Prostate gland (tissue), 2 donors: ENCODE data around the gene FFAR1. TPM values are rescaled to one million over a fixed set of nuclear protein-coding genes. Genes with fewer than 3 reads are reported as not detected.

Experiments
- DNase-seq: peaks from one replicate; pipeline ENCODE4 v3.0.0-alpha.2; 2019; ENCODE audit warnings: low spot score
- H3K27ac ChIP-seq, 2 donors: fragments of 200-600 bp; sonication (generic); 2 replicates each; pipeline ENCODE4 v1.5.1; 2017 to 2019
- H3K27me3 ChIP-seq: fragments of 200-600 bp; sonication (generic); replicated peaks from 2 replicates; pipeline ENCODE4 v1.5.1; 2019; ENCODE audit not compliant: insufficient read depth
- H3K36me3 ChIP-seq, 2 donors: fragments of 200-600 bp; sonication (generic); 1 replicate in 1 of 2; 2 replicates in 1 of 2; pipeline versions ENCODE4 v1.5.1 to v1.8.1; 2017 to 2019
- H3K4me1 ChIP-seq: fragments of 200-600 bp; sonication (generic); replicated peaks from 2 replicates; pipeline ENCODE4 v1.5.1; 2019
- H3K4me3 ChIP-seq, 2 donors: fragments of 200-600 bp; sonication (generic); 2 replicates each; pipeline ENCODE4 v1.5.1; 2017 to 2019
- H3K9me3 ChIP-seq: fragments of 200-600 bp; sonication (generic); 2 replicates; pipeline ENCODE4 v1.5.1; 2017
- CTCF ChIP-seq, 4 experiments: fragments of 200-600 bp in 2 of 4; fragments of 450-650 bp in 2 of 4; sonication (generic) in 2 of 4; IDR thresholded peaks; 1 replicate in 3 of 4; 2 replicates in 1 of 4; pipeline ENCODE4 v1.5.1; 2016 to 2019; ENCODE audit warnings: antibody characterized with exemption in 4 of 4, mild to moderate bottlenecking in 2 of 4, moderate library complexity in 2 of 4
- POLR2A ChIP-seq: fragments of 450-650 bp; IDR thresholded peaks from one replicate; pipeline ENCODE4 v1.6.1; 2016; ENCODE audit warnings: antibody characterized with exemption, mild to moderate bottlenecking
- POLR2AphosphoS5 ChIP-seq: sonication (generic); formaldehyde crosslinking; IDR thresholded peaks from one replicate; pipeline ENCODE4 v1.6.1; 2017; ENCODE audit warnings: antibody characterized with exemption
- WGBS: methylation state at CpG from one replicate; pipeline ENCODE4 v1.1.5; 2018; 5-methylcytosine and 5-hydroxymethylcytosine counted together
- intact Hi-C: fragments of 100-400 bp; cut with DNase I; formaldehyde crosslinking; loops from one replicate; pipeline ENCODE4 v1.14.2; 2022
- total RNA-seq, 2 donors: library from RNA; depleted of rRNA; stranded (reverse); fragments of >200 nt; gene quantifications; one replicate each; pipeline ENCODE4 v1.1.0, GENCODE V29; 2016

FFAR1 gene
- total RNA-seq, 2 donors from 2014 or later = 0.28 TPM; not detected in 1

GRCh38 chr19:35340431-35340830 lies 7.3 kb upstream of the FFAR1 start:
- TF ChIP-seq POLR2A (no peak), POLR2AphosphoS5 (no peak), CTCF (IDR thresholded peaks at IDR 0.05) (no peak)
- H3K4me3 ChIP-seq = no peak overlapping the region
- H3K36me3 ChIP-seq = no peaks in the 10 kb centered on the region
- 85% methylated on average over 11 of the region's 11 CpGs for WGBS
- H3K27ac ChIP-seq = no peak overlapping the region
- no peaks in the 10 kb centered on the region for H3K27me3 ChIP-seq
- no peaks in the 10 kb centered on the region for H3K9me3 ChIP-seq
- no peaks in the 10 kb centered on the region for H3K4me1 ChIP-seq
- no peak for DNase-seq
- intact Hi-C loops = no loop called here

GRCh38 chr19:35341006-35341405 lies 6.7 kb upstream of the FFAR1 start:
- H3K4me1 ChIP-seq = no peaks in the 10 kb centered on the region
- TF ChIP-seq POLR2A (no peak), POLR2AphosphoS5 (no peak), CTCF (IDR thresholded peaks at IDR 0.05) (no peak)
- 84% methylated on average over 16 of the region's 16 CpGs for WGBS

GRCh38 chr19:35341565-35342225 lies 6.0 kb upstream of the FFAR1 start:
- H3K36me3 ChIP-seq = no peaks in the 10 kb centered on the region
- no peak overlapping the region for H3K27ac ChIP-seq
- no peak for DNase-seq
- peaks cover 3% of the 10 kb centered on the region for H3K27me3 ChIP-seq
- no peak for TF ChIP-seq POLR2AphosphoS5
- TF ChIP-seq CTCF (IDR thresholded peaks at IDR 0.05) = no peak
- TF ChIP-seq POLR2A = no peak
- H3K4me3 ChIP-seq = no peak overlapping the region
- WGBS = 81% methylated on average over 10 of the region's 14 CpGs
- H3K9me3 ChIP-seq = no peaks in the 10 kb centered on the region
- intact Hi-C loops = no loop called here
- H3K4me1 ChIP-seq = no peaks in the 10 kb centered on the region

More at GRCh38 chr19:35341006-35341405, 6.7 kb upstream of the FFAR1 start:
- Histone ChIP-seq H3K27me3 (peaks cover under 1% of the 10 kb centered on the region), H3K36me3 (no peaks in the 10 kb centered on the region), H3K9me3 (no peaks in the 10 kb centered on the region), H3K4me3 (no peak overlapping the region), H3K27ac (no peak overlapping the region)
- no peak for DNase-seq
- intact Hi-C loops = no loop called here

- 51% methylated on average over 5 of the region's 5 CpGs for WGBS
- intact Hi-C loops = no loop called here
- no peaks in the 10 kb centered on the region for H3K4me1 ChIP-seq
- DNase-seq = no peak
- TF ChIP-seq POLR2AphosphoS5 (no peak), POLR2A (no peak), CTCF (IDR thresholded peaks at IDR 0.05) (no peak)
- no peak overlapping the region for H3K4me3 ChIP-seq
- peaks cover 3% of the 10 kb centered on the region for H3K27me3 ChIP-seq
- H3K36me3 ChIP-seq = no peaks in the 10 kb centered on the region
- no peaks in the 10 kb centered on the region for H3K9me3 ChIP-seq
- no peak overlapping the region for H3K27ac ChIP-seq
Measured at GRCh38 chr19:35342430-35342829, 5.3 kb upstream of the FFAR1 start.

GRCh38 chr19:35344511-35345031 lies 3.1 kb upstream of the FFAR1 start:
- Histone ChIP-seq H3K9me3 (no peaks in the 10 kb centered on the region), H3K36me3 (no peaks in the 10 kb centered on the region), H3K27me3 (peaks cover 3% of the 10 kb centered on the region), H3K4me1 (no peaks in the 10 kb centered on the region), H3K4me3 (no peak overlapping the region), H3K27ac (no peak overlapping the region)
- no peak for TF ChIP-seq POLR2A
- TF ChIP-seq POLR2AphosphoS5 = no peak
- TF ChIP-seq CTCF (IDR thresholded peaks at IDR 0.05) = no peak
- DNase-seq = no peak
- WGBS = 82% methylated on average over 17 of the region's 17 CpGs
- intact Hi-C loops = no loop called here
